BLaER1 treated with 17β-estradiol and CSF1 and Interleukin-3, amounts not matched to agents 10 nM and 100 nM (cell line): Measurements from ENCODE around the gene PRR5L.
A peak's percentile ranks its signal among the peaks of the same experiment; 100 is the strongest.

Experiments used
- H3K27ac ChIP-seq, 11 experiments: shearing (Covaris generic); formaldehyde crosslinking; 2 replicates each; pipeline ENCODE4 v1.8.1; 2022
- H3K27me3 ChIP-seq, 11 experiments: shearing (Covaris generic); formaldehyde crosslinking; 2 replicates each; pipeline ENCODE4 v1.8.1; 2022
- H3K36me3 ChIP-seq, 11 experiments: shearing (Covaris generic); formaldehyde crosslinking; 2 replicates each; pipeline ENCODE4 v1.8.1; 2022
- H3K4me1 ChIP-seq, 10 experiments: shearing (Covaris generic); formaldehyde crosslinking; 2 replicates each; pipeline ENCODE4 v1.8.1; 2022
- H3K4me2 ChIP-seq, 11 experiments: shearing (Covaris generic); formaldehyde crosslinking; 2 replicates each; pipeline ENCODE4 v1.8.1; 2022
- H3K4me3 ChIP-seq, 10 experiments: shearing (Covaris generic); formaldehyde crosslinking; 2 replicates each; pipeline ENCODE4 v1.8.1; 2022
- H3K9ac ChIP-seq, 11 experiments: shearing (Covaris generic); formaldehyde crosslinking; 2 replicates each; pipeline ENCODE4 v1.8.1; 2022
- H3K9me3 ChIP-seq, 11 experiments: shearing (Covaris generic); formaldehyde crosslinking; replicated peaks in 1 of 11; 2 replicates each; pipeline ENCODE4 v1.8.1; 2022
- H4K20me1 ChIP-seq, 11 experiments: shearing (Covaris generic); formaldehyde crosslinking; 2 replicates each; pipeline ENCODE4 v1.8.1; 2022
- Cebpa-rat ChIP-seq, 11 experiments: shearing (Covaris generic); IDR thresholded peaks; 2 replicates each; pipeline ENCODE4 v1.8.1; 2022

PRR5L gene

GRCh38 chr11:36399236-36399635 lies 103.1 kb downstream of the PRR5L start:
- Histone ChIP-seq H3K4me1 (peaks cover 0 to 13% (median 9%) of the 10 kb centered on the region in 10 experiments; a peak in 13 of 20 replicates), H3K36me3 (peaks cover 43 to 96% (median 84%) of the 10 kb centered on the region in 11 experiments; a peak in 21 of 22 replicates), H3K27ac (no peak overlapping the region), H4K20me1 (no peaks in the 10 kb centered on the region; a peak in 1 of 22 replicates), H3K27me3 (peaks cover 0 to 3% (median 0%) of the 10 kb centered on the region in 11 experiments; a peak in 1 of 22 replicates), H3K9ac (no peak overlapping the region), H3K4me2 (no peak overlapping the region), H3K9me3 (no peaks in the 10 kb centered on the region), H3K4me3 (no peak overlapping the region)
- no peak for TF ChIP-seq Cebpa-rat (IDR thresholded peaks at IDR 0.05)

DNA sequence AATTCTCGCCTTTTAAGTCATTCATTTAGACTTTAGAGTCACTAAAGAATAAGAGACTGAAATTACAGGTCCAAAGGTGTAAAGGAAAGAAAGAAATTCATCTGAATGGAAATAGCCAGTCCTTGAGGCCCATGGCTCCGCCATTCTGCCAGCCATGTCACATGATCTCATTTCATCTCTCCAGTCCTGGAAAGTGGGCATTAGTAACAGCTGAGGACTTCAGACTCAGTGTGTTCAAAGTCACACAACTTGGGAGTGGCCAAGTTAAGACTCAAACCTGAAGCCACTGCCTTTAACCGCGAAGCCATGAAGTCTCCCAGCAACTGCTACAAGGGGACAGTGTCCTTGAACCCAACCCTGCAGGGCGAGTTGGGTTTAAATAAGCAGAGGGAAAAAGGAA lies 103.7 kb downstream of the PRR5L start:
- Histone ChIP-seq H3K36me3 (peaks cover 46 to 96% (median 87%) of the 10 kb centered on the region in 11 experiments; a peak in 21 of 22 replicates), H3K27me3 (peaks cover 0 to 3% (median 0%) of the 10 kb centered on the region in 11 experiments; a peak in 1 of 22 replicates)
- TF ChIP-seq Cebpa-rat (IDR thresholded peaks at IDR 0.05), result no peak

GRCh38 chr11:36400766-36401455 lies 104.8 kb downstream of the PRR5L start:
- no peak for TF ChIP-seq Cebpa-rat (IDR thresholded peaks at IDR 0.05)
- H3K9me3 ChIP-seq, result no peaks in the 10 kb centered on the region

More for the DNA sequence above, 103.7 kb downstream of the PRR5L start:
- no peaks in the 10 kb centered on the region; a peak in 1 of 22 replicates for H4K20me1 ChIP-seq
- H3K9ac ChIP-seq, result no peak overlapping the region
- H3K4me2 ChIP-seq, result no peak overlapping the region
- peaks cover 0 to 9% (median 6%) of the 10 kb centered on the region in 10 experiments; a peak in 13 of 20 replicates for H3K4me1 ChIP-seq
- no peaks in the 10 kb centered on the region for H3K9me3 ChIP-seq
- no peak overlapping the region for H3K4me3 ChIP-seq
- no peak overlapping the region for H3K27ac ChIP-seq

DNA sequence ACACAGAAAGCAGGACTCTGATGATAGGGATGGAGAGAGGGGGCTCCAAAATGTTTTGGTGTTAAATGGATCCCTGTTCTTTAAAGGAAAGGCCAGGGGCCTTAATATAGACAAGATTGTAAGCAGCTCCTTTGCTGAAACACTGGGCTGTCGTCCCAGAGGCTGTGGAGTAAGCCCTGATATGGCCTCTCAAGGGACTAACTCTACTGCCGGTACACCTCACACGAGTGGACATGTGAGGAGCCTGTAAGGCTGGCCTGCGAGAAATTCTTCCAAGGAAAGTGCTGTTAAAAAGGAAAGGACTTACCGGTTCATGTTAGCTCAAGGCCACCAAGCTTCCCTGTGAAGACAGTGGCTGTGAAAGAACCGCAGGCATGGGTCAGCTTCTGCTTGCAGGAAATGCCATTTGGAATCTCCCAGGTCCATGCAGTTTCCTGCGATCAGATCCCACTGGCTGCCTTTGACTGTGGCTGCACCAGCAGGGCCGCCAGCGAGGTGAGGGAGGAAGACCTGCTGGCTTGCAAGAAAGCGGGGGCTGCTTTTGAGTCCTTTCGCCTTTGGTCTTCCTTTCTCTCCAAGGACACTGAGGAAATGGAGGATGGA lies 106.6 kb downstream of the PRR5L start:
- peaks cover 44 to 89% (median 82%) of the 10 kb centered on the region in 11 experiments; a peak in 21 of 22 replicates for H3K36me3 ChIP-seq
- peaks cover 0 to 3% (median 0%) of the 10 kb centered on the region in 11 experiments; a peak in 1 of 22 replicates for H3K27me3 ChIP-seq
- no peak overlapping the region for H3K9ac ChIP-seq
- no peak overlapping the region for H3K4me2 ChIP-seq
- H4K20me1 ChIP-seq, result no peaks in the 10 kb centered on the region; a peak in 1 of 22 replicates
- TF ChIP-seq Cebpa-rat (IDR thresholded peaks at IDR 0.05), result no peak
- H3K9me3 ChIP-seq, result no peaks in the 10 kb centered on the region
- no peak overlapping the region for H3K27ac ChIP-seq
- H3K4me3 ChIP-seq, result no peak overlapping the region
- H3K4me1 ChIP-seq, result peaks cover 19 to 28% (median 23%) of the 10 kb centered on the region in 10 experiments

More at GRCh38 chr11:36400766-36401455, 104.8 kb downstream of the PRR5L start:
- no peaks in the 10 kb centered on the region; a peak in 1 of 22 replicates for H4K20me1 ChIP-seq
- peaks cover 0 to 3% (median 0%) of the 10 kb centered on the region in 11 experiments; a peak in 1 of 22 replicates for H3K27me3 ChIP-seq
- H3K4me3 ChIP-seq, result no peak overlapping the region
- peaks cover 49 to 100% (median 92%) of the 10 kb centered on the region in 11 experiments; a peak in 21 of 22 replicates for H3K36me3 ChIP-seq
- H3K9ac ChIP-seq, result no peak overlapping the region
- H3K4me2 ChIP-seq, result peak overlapping the region in 1 of 11 experiments; percentile 5; a peak in 1 of 22 replicates
- H3K4me1 ChIP-seq, result peaks cover 2 to 11% (median 6%) of the 10 kb centered on the region in 10 experiments; a peak in 18 of 20 replicates
- no peak overlapping the region for H3K27ac ChIP-seq

DNA sequence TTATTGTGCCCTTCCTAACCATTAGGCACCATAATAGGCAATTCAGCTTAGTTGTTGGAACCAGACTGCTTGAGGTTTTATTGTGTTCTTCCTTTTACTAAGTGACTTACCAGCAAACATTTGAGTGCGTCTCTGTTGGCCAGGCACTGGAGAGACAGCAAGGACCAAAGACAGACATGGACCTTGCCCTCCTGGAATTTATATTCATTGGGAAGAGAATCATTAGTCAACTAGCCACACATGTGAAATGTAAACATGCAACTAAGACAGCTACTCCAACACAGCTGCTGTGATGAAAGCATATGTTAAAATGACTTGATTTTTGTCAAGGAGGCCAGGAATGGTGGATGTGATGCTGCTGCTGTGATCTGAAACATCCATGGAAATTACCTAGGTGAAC lies 107.6 kb downstream of the PRR5L start:
- Histone ChIP-seq H3K9me3 (no peaks in the 10 kb centered on the region), H3K4me1 (peaks cover 29 to 38% (median 33%) of the 10 kb centered on the region in 10 experiments), H3K4me3 (no peak overlapping the region), H4K20me1 (no peaks in the 10 kb centered on the region; a peak in 1 of 22 replicates), H3K36me3 (peaks cover 35 to 80% (median 72%) of the 10 kb centered on the region in 11 experiments; a peak in 21 of 22 replicates), H3K27me3 (peaks cover 0 to 3% (median 0%) of the 10 kb centered on the region in 11 experiments; a peak in 1 of 22 replicates), H3K9ac (no peak overlapping the region), H3K27ac (no peak overlapping the region), H3K4me2 (no peak overlapping the region)
- TF ChIP-seq Cebpa-rat (IDR thresholded peaks at IDR 0.05), result no peak

DNA sequence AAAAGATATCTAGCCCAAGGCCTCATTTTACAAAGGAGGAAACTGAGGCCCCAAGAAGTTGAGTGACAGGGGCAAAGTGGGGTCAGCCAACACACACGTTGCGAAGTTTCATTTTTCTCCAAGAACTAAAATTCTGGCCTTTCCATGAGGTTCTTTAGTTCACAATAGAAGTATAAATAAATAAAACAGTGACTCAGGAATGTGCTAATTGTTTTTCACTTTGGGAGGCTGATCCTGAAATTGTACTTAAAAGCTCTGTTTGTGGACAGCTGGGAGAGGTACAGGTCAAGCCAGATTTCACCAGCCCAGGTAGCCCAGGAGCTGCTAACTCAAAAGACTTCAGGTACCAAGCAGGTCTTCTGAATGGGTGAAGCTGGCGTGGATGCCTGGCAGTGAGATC lies 108.7 kb downstream of the PRR5L start:
- Histone ChIP-seq H3K9ac (no peak overlapping the region), H3K9me3 (no peaks in the 10 kb centered on the region), H3K27ac (no peak overlapping the region), H3K4me2 (no peak overlapping the region), H4K20me1 (no peaks in the 10 kb centered on the region; a peak in 1 of 22 replicates), H3K27me3 (peaks cover 0 to 3% (median 0%) of the 10 kb centered on the region in 11 experiments; a peak in 1 of 22 replicates), H3K4me3 (no peak overlapping the region), H3K36me3 (peaks cover 32 to 69% (median 61%) of the 10 kb centered on the region in 11 experiments; a peak in 21 of 22 replicates), H3K4me1 (peaks cover 41 to 50% (median 45%) of the 10 kb centered on the region in 10 experiments)
- TF ChIP-seq Cebpa-rat (IDR thresholded peaks at IDR 0.05), result no peak

DNA sequence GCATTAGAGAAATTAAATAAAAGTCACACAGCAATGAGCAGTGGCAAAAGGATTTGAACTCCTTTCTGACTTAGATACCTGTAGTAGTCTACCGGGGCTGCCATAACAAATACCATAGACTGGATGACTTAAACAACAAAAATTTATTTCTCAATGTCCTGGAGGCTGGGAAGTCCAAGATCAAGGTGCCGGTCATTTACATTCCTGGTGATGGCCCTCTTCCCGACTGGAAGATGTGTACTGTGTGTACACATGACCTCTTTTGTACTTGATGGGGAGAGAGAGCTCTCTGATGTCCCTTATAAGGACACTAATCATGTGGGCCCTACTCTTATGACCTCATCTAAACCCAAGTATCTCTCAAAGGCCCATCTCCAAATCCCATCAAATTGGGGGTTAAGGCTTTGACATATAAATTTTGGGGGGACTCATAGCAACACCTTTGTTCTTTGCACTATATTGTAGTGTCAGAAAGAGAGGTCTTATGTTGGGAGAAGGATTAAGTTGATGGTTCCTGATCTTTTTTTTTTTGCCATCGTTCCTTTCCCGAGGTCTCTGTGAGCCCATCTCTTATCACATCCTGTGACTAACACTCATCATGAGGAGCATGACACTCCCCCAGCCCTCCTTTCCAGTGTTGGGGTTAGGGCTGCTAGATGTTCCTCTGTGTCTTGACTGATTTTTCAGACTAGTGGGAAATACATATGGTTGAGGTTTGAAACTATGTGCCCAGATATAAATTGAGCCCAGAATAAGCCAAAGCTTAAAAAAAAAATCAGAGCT lies 109.7 kb downstream of the PRR5L start:
- no peak overlapping the region for H3K9ac ChIP-seq
- H3K4me3 ChIP-seq, result no peak overlapping the region
- no peaks in the 10 kb centered on the region for H4K20me1 ChIP-seq
- H3K9me3 ChIP-seq, result no peaks in the 10 kb centered on the region
- H3K27me3 ChIP-seq, result peaks cover 0 to 3% (median 0%) of the 10 kb centered on the region in 11 experiments; a peak in 1 of 22 replicates
- peaks cover 32 to 59% (median 52%) of the 10 kb centered on the region in 11 experiments; a peak in 21 of 22 replicates for H3K36me3 ChIP-seq
- 0 out of 22 replicates have a peak overlapping the region, but pooled peaks of 1 of the 11 experiments have one; percentile 2 for H3K27ac ChIP-seq
- H3K4me2 ChIP-seq, result peak overlapping the region; percentile 73 to 95 (median 89); a peak in 15 of 22 replicates
- peaks cover 50 to 58% (median 54%) of the 10 kb centered on the region in 10 experiments for H3K4me1 ChIP-seq
- no peak for TF ChIP-seq Cebpa-rat (IDR thresholded peaks at IDR 0.05)

GRCh38 chr11:36407356-36407755 lies 111.3 kb downstream of the PRR5L start:
- H3K27ac ChIP-seq, result peak overlapping the region in 7 of 11 experiments; percentile 3 to 86 (median 75); a peak in 10 of 22 replicates
- no peak for TF ChIP-seq Cebpa-rat (IDR thresholded peaks at IDR 0.05)
- H3K4me3 ChIP-seq, result no peak overlapping the region
- H4K20me1 ChIP-seq, result no peaks in the 10 kb centered on the region
- peak overlapping the region; percentile 73 to 95 (median 89) for H3K4me2 ChIP-seq
- no peaks in the 10 kb centered on the region; a peak in 1 of 22 replicates for H3K27me3 ChIP-seq
- no peaks in the 10 kb centered on the region for H3K9me3 ChIP-seq
- H3K36me3 ChIP-seq, result peaks cover 23 to 45% (median 36%) of the 10 kb centered on the region in 11 experiments; a peak in 19 of 22 replicates
- H3K4me1 ChIP-seq, result peaks cover 66 to 71% (median 69%) of the 10 kb centered on the region in 10 experiments
- H3K9ac ChIP-seq, result no peak overlapping the region
